Stimulated activated CD8-positive, alpha-beta memory T cell treated with anti-CD3 and anti-CD28 coated beads, Interleukin-7, amount 100 ng/mL, for 1 hour (primary cell): ENCODE measurements around the gene COPS9.

Experiments
- DNase-seq, 2 donors: peaks; one replicate each; pipeline ENCODE4 v3.0.0-alpha.2; 2020; ENCODE audit warnings: low read depth in 2 of 2

The COPS9 gene

DNA sequence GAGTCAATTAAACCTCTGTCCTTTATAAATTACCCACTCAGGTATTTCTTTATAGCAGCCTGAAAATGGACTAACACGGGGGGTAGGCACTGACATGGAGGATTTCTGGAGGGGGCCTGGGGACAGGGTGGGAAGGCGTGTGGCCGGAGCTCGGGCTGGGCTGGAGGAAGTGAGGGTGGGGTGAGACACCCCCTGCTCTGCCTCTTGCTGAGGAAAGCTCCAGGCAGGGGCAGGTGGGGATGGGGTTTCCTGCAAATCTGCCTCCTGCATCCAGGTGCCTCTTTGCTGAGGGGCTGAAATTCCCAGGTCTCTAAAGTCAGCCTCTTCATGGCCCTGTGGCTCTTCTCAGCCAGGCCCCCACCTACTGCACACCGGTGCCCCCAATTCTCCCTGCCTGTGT is 30.1 kb upstream of the COPS9 start:
- DNase-seq, result no peak

DNA sequence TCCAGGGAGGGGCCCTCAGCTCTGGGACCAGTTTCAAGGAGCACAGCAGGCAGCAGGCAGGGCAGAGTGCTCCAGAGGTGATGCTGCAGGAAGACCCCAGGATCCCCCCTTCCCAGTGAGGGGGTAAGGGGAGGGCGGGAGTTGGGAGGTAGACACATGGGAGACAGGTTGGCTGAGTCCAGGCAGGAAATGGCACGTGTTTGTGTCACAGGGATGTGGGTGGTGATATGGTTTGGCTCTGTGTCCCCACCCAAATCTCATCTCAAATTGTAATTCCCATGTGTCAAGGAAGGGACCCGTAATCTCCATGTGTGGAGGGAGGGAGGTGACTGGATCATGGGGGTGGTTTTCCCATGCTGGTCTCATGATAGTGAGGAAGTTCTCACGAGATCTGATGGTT is 29.6 kb upstream of the COPS9 start:
- no peak for DNase-seq

DNA sequence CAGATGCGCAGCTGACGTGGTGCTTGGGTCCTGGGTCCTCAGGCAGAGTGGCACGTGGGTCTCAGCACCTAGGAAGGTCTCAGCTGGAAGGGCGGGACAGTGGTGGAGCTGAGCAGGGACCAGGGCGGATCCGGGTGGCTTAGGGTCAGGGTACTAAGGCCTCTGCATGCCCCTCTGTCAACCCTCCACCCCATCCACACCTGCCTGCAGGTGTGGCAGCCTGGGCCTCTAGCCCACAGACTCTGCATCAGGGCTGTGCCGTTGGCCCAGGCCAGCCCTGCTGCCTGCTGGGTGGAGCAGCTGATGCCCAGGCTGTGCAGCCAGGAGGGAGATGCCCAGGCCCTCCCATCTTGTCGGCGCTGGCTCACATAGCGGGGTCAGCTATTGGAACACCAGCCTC is 28.9 kb upstream of the COPS9 start:
- no peak for DNase-seq

DNA sequence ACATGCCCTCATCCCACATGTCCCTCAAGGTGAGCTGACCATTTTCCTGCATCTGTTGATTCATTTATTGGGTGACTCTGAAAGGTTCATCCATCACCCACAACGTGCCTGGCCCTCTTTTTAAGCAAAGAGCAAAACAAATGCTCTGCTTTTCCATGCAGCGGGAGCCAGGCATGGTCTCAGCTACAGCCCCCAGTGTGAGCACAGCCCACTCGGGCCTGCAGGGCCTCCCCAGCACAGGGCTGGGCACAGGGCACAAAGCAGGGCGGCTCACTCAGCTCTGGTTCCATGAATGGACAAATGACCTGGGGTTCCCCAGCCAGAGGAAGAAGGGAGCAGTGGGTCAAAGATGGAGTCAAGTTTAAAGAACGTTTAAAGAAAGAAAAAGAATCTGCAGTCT is 28.5 kb upstream of the COPS9 start:
- no peak for DNase-seq

DNA sequence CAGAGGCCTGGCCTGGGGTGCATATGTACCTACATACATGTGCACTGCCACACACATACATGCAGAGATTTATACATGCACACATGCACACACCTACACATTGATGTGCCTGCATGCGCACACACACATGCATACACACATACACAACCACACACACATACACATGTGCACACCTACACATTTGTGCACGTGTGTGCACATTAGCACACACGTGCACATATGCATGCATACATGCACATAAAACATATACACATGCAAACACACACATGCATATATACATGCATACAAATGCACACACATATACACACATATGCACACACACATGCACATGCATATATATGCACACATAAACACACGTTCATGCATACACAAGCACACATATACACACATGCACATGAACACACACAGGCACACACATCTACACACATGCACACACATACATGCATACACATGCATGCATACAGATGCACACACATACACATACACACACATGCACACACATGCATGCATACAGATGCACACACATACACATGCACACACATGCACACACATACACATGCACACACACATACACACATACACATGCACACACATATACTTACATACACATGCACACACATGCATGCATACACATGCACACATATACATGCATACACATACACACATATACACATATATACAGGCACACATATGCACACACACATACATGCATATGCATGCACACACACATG is 27.9 kb upstream of the COPS9 start:
- DNase-seq, result no peak

DNA sequence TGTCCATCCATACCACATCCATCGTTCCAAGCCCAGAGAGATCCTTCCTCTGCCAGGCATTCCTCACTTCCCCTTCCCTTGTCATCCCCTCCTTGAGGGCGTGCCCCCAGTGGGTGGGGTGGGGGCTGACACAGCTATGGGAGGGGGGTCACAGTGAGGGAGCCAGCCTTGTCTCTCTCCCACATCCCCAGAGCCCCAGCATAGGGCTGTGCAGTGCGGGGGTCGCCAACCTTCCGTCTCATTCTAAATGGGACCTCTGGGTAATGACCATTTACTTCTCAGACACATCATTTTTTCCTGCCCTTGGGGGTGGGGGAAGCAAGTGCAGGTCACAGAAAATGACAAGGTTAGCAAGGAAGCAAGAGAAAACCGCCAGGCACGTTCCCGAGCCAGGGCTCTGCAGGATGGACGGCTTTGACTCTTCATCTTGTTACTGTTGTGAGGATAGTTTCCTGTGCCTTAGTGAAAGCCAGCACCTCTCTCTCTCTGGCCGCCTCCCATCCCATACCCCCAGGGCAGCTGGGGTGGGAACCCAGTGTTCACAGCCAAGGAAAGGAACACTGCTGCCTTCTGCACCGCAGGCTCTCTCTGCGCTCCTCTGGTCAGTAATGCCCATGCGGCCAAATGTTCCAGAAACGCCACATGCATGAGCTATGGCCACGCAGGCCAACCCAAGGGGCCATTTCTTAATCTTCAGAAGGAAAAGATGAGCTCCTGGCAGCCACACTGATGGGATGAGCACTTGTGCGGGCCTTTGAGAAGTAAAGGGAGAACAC is 27.0 kb upstream of the COPS9 start:
- DNase-seq, result no peak

DNA sequence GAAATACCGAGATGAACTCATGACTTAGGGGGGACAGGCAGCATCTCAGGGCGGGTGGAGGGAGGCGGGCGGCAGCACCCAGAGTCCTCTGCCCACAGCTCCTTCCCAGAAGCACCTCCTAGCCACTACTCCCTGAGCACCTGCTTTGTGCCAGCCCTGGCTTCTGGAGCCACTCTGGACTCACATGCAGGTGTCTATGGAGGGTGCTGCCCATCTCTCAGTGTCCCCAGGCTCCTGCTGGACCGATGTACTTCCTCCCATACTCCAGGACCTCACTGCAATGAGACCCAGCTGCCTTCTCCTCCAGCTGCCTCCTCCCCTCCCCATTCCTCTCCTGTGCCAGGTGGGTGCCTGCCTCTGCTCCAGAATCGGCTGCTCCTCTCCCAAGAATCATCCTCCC is 26.4 kb upstream of the COPS9 start:
- DNase-seq, result no peak

DNA sequence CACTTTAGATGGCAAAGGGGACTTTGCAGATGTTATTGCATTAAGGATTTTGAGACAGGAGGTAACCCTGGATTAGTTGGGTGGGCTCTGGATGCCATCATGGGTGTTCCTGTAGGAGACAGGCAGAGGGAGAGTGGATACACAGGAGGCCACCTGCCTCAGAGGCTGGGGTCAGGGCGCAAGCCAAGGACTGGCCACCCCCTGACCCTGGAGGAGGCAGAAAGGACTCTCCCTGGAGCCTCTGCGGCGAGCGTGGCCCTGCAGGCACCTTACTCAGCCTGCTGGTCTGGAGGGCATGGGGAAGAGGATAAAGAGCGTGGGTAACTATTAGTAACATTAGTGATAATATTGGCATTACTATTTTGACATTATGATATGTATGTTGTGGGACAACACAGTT is 25.9 kb upstream of the COPS9 start:
- no peak for DNase-seq

DNA sequence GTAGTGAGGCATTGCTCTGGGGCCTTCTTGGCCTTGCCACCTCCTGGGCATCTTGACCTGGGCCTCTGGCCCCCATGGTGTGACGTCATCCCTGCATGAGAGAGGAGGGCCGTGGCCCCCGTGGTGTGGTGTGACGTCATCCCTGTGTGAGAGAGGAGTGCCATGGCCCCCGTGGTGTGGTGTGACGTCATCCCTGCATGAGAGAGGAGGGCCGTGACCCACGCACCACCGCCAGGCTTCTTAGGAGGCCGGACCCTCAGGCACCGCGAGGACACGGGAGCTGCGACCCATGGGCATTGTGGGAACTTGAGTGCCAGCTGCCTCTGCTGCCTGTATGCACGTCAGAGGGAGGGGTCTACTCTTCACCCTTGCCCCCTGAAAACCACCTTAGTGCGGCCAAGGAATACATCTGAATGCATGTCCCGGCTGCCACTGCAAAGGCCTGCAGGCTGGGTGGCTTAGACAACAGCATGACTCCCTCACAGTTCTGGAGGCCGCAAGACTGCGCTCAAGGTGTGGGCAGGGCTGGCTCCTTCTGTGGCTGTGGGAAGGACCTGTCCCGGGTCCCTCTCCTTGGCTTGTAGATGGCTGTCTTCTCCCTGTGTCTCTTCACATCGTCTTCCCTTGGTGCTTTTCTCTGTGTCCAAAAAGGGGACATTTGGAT is 25.1 kb upstream of the COPS9 start:
- no peak for DNase-seq

DNA sequence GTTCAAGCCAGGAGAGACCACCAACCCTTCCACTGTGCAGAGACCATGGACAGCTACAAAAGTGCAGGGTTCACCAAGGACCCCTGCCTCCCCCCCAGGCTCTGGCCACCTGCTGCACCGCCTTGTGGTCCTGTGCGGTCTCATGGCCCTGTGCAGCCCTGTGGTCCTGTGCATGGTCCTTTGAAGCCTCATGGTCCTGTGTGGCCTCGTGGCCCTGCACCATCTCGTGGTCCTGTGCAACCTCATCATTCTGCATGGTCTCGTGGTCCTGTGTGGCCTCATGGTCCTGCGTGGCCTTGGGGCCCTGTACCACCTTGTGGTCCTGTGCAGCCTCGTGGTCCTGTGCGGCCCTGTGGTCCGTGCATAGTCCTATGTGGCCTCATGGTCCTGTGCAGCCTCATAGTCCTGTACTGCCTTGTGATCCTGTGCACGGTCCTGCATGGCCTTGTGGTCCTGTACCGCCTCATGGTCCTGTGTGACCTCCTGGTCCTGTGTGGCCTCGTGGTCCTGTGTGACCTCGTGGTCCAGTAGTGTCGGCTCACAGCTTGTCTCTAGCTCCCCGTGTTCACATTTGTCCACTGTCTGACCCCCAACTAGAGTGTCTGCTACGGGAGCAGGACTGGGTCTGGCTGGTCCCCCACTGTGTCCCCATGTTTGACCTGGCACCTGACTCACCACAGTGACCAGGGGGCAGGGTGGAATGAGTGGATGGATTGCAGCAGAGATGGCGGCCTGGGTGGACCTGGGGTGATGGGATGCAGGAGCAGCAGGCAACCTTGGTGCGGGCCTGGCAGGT is 24.4 kb upstream of the COPS9 start:
- DNase-seq, result no peak

DNA sequence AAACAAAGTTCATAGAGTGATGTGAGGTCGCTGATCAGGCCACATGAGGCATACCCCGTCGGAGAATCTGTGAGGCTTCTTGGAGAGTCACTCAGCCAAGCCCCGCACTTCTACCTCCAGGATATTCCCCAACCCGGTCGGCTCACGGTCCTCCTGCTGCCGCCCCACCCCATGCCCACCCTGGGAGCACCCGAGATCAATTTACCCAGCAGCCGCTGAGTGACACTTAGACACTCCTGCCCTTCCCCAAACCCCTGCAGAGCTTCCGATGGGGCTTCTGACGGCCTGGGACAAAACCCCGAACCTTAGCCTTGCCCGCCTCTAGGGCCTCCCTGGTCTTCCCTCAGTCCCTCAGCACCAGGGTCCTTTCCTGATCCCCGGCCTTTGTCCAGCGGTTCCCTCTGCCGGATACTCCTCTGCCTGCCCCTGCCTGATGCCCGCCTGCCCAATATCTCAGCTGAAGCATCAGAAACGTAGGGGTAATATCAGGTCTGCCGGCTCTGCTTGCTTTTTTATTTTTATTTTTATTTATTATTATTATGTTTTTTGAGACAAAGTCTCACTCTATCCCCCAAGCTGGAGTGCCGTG is 23.2 kb upstream of the COPS9 start:
- DNase-seq, result no peak

DNA sequence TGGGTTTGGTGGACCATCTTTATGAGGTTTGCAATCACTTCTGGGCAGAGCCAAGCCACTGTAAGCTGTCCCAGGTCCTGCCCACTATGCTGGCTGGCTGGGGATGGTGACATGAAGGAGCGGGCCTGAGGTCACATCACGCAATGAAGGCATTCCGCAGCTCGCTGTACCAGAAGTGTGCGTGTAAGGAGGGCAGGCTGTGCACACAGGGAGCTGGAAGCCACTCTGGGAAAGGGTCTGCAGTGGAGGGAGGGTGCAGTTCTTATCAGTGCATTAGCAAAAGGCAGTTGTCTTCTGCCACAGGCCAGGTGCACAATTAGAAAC is 21.0 kb upstream of the COPS9 start:
- DNase-seq, result no peak

DNA sequence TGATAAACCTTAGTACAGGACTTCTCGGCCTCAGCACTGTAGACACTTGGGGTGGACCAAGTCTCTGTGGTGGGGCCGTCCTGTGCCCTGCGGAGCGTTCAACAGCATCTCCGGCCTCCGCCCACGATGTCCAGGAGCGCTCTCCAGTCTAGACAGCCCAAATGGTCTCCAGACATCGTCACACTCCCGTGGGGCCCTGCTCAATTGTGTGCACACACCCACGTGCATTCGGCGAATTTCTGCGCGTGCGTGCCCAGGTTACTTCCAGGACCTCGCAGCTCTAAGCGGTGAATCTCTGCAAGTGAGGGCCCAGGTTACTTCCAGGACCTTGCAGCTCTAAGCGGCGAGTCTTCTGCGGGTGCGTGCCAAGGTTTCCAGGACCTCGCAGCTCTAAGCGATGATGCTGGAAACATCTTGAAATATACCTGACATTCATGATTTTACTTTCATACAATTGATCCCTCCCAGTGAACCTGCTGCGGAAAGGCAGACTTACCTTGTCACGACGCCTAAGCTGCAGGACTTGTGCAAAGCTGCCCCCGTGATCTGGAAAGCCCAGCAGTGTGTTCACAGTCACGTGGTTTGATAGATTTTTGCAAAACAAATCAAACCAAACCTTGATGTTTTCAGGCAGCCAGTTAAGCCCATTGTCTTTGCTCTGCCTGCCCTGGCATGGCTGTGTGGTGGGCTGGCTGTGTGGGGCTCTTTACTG is 20.5 kb upstream of the COPS9 start:
- no peak for DNase-seq

DNA sequence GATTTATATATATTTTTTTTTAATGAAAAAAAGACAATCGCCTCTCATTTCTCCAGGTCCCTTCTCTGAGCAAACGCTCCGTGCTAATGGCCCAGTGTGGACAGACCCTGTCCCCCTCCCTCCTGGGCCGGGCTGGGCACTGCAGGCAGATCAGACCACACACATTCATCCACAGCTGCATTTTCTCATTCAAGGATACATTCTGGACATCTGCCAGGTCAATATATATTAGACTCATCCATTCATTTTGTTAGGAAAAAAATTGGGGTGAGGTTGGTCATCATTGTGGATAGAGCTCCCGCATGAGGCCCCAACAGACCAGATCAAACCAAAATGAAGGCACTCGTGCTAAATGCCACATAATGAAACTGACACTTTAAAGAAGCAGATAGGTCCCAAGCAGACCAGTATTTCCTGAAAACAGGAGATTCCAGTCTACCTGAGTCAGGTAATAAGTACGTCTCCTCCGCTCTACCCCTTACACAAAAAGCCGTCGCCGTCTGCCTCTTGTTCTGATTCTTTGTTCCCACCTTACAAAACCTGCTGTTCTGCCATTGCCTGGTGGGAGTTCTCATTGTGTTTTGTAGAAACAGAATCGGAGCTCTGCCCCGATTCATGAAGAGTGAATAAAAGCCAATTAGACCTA is 19.8 kb upstream of the COPS9 start:
- no peak for DNase-seq

DNA sequence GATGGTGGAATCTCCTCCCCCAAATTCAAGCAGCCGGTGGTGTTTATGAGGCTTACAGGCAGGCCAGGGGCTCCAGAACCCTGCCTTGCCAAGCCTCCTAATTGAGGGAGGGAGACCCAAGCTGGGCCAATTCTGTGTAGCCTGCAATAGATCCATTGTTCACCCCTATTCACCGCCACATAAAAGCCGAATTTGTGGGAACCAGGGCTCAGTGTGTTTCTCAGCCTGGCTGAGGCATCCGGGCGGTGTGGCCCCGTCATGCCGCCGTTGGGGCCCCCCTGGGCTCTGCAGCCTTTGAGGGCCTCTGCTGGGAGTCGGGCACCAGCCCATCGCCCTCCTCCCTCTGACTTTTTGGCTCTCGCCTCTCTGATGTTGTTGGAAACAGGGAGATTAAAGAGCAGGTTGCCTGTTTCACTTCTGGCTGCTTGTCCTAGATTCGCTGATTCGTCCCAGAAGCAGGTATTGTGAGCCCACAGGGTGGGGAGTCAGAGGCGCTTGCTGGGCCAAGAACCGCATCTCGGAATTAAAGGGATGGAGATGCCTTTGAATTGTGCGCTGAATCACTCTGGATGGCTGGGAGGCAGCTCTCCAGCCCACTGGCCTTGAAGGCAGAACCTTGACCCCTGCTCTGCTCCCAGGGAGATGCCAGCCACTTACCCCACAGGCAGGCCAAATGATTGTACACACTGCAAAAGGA is 19.1 kb upstream of the COPS9 start:
- no peak for DNase-seq

DNA sequence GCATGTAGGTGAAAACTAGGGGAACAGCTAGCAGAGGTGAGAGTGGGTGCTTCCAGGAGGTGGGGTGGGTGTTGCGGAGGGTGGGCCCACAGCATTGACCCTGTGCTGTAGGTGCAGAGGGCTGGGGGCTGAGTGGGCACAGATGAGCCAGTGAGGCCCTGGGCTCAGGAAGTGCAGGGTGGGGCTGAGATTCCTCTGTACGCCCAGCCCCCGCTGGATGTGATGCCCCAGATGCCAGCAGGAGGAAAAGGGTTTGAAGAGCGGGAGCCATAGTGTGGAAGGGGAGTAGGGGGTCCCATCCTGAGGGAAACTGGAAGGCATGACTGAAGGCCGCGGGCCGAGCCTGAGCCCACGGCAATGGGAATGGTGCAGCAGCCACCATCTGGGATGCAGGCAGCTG is 18.5 kb upstream of the COPS9 start:
- no peak for DNase-seq

DNA sequence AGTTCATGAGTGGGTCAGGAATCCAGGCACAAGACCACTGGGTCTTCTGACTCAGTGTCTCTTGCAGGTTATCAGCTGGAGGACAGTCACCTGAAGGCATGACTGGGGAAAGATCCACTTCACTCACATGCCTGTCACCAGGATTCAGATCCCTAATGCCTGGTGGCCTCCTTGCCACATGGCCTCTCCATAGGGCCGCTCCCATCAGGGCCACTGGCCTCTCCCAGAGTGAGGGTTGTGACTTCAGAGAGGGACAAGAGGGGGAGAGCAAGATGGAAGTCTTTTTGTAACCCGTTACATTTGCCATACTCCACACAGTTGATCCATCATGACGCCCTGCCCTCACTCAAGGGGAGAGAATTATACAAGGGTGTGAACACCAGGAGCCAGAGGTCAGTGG is 17.3 kb upstream of the COPS9 start:
- no peak for DNase-seq

DNA sequence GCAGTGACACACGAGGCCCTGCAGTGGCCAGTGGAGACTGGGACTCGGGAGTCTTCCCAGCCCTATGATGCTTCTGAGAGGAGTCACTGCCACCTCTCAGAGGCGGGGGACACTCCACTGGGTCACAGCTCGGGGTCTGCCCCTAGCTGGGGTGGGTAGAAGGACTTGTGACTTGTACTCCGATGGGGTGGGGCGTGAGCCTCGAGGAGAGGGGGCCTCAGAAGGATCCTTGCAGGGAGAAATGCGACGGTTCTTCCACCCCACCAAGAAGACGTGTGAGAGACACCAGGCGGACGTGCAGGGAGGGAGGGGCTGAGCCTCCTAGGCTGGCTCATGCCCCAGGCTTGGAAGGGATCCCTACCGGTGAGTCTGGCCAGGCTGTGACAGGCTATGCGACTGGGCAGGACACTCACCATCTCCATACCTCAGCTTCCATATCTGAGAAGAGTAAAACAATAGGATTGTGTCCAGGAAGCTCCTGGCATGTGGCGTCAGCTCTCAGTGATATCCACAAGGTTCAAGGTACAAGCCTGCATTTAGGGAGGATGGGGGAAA is 15.4 kb upstream of the COPS9 start:
- no peak for DNase-seq

DNA sequence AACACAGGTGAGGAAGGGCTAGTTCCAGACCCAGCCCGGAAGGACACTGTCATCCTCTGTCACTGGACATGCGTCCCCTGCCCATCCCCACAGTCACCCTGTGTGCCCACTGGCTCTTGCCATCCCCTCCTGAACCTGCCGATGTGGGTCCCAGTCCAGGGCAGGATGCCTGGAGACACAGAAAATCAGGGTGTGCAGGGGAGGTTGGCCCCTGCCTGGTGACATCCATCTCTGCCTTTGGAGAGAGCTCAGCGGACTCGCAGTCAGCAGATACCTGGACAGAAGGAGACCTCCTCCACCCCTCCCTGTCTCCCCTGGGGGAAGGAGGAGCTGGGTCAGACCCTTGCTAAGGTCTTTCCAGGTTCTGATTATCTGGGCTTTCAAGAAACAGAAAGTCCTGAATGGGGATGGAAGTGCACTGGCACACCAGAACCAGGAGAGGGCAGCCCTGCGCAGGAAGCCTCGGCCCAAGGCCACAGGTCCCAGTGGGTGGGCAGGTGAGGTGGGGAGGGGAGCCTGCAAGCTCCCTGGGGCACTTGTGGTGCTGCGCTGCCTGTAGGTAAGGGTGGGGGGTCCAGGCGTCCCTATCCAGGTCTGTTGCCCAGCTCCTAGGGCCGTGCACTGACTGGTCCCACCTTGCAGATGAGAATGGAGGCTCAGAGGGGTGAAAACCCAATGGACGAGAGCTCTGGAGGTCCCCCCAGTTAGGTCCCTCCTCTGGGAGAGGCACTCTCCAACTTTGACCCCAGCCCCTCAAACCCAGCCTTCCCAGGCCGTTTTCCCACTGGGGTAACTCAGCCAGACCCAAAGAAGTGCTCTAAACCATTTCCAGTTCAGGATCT is 14.1 kb upstream of the COPS9 start:
- DNase-seq, result no peak
